ENCODE data around the gene PGM2. TPM values are rescaled to one million over a fixed set of nuclear protein-coding genes. Genes with fewer than 3 reads are reported as not detected.

The PGM2 gene
- total and polyA plus RNA-seq, 10 of the 15 experiments (the other 5 are each of a cell fraction or from before 2014, with no cell fraction given) = 11.9 to 41.7 (median 37.1) TPM

- TF ChIP-seq ZNF687 (IDR thresholded peaks at IDR 0.05) (no peak), SREBF2 (IDR thresholded peaks at IDR 0.05; ENCODE audit: low read length) (no peak), ZZZ3 (IDR thresholded peaks at IDR 0.05; ENCODE audit: control insufficient read depth, insufficient read length, low read depth) (no peak)
- TF ChIP-seq, protein P1, sequence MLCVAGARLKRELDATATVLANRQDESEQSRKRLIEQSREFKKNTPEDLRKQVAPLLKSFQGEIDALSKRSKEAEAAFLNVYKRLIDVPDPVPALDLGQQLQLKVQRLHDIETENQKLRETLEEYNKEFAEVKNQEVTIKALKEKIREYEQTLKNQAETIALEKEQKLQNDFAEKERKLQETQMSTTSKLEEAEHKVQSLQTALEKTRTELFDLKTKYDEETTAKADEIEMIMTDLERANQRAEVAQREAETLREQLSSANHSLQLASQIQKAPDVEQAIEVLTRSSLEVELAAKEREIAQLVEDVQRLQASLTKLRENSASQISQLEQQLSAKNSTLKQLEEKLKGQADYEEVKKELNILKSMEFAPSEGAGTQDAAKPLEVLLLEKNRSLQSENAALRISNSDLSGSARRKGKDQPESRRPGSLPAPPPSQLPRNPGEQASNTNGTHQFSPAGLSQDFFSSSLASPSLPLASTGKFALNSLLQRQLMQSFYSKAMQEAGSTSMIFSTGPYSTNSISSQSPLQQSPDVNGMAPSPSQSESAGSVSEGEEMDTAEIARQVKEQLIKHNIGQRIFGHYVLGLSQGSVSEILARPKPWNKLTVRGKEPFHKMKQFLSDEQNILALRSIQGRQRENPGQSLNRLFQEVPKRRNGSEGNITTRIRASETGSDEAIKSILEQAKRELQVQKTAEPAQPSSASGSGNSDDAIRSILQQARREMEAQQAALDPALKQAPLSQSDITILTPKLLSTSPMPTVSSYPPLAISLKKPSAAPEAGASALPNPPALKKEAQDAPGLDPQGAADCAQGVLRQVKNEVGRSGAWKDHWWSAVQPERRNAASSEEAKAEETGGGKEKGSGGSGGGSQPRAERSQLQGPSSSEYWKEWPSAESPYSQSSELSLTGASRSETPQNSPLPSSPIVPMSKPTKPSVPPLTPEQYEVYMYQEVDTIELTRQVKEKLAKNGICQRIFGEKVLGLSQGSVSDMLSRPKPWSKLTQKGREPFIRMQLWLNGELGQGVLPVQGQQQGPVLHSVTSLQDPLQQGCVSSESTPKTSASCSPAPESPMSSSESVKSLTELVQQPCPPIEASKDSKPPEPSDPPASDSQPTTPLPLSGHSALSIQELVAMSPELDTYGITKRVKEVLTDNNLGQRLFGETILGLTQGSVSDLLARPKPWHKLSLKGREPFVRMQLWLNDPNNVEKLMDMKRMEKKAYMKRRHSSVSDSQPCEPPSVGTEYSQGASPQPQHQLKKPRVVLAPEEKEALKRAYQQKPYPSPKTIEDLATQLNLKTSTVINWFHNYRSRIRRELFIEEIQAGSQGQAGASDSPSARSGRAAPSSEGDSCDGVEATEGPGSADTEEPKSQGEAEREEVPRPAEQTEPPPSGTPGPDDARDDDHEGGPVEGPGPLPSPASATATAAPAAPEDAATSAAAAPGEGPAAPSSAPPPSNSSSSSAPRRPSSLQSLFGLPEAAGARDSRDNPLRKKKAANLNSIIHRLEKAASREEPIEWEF (IDR thresholded peaks at IDR 0.05; ENCODE audit: insufficient replicate concordance, low read depth, low read length) = no peak
- Histone ChIP-seq H3K9me3 (replicated peaks; ENCODE audit: control insufficient read depth, insufficient read depth, low read length) (no peaks in the 10 kb centered on the region), H4K20me1 (ENCODE audit: control insufficient read depth, insufficient read depth) (no peaks in the 10 kb centered on the region), H3K4me2 (ENCODE audit: control insufficient read depth, insufficient read depth) (no peak overlapping the region), H3K27me3 (replicated peaks in 1 of 2; ENCODE audit: control insufficient read depth in 2 of 2, insufficient read depth in 2 of 2, low read length in 1 of 2) (no peaks in the 10 kb centered on the region), H3K27ac (ENCODE audit: control insufficient read depth, insufficient read depth) (no peak overlapping the region), H3K79me2 (ENCODE audit: control insufficient read depth, insufficient read depth, low read length) (no peaks in the 10 kb centered on the region), H3K4me3 (no peak overlapping the region), H3K4me1 (ENCODE audit: control insufficient read depth, insufficient read depth, low read length) (no peaks in the 10 kb centered on the region), H2AFZ (ENCODE audit: control insufficient read depth, low read depth, low read length) (no peak overlapping the region), H3K36me3 (ENCODE audit: control insufficient read depth in 2 of 2, insufficient read depth in 2 of 2, low read length in 1 of 2) (no peaks in the 10 kb centered on the region), H3K9ac (ENCODE audit: control insufficient read depth, insufficient read depth, low read length) (no peak overlapping the region)
- 56% methylated on average over 8 of the region's 8 CpGs for WGBS (ENCODE audit: insufficient coverage, insufficient replicate concordance, low lambda C conversion rate, missing lambda C conversion rate)
- DNase-seq (ENCODE audit: low read depth, low spot score) = no peak
- no peak for ATAC-seq
- ChIA-PET SMC1A (ENCODE audit: uncharacterized antibody, unreplicated experiment) (interaction anchor here (0.9 kb wide), 1 partner anchor 10 kb away, joined by 3 read pairs; no protein-coding TSS in a partner anchor), RAD21 (ENCODE audit: unreplicated experiment) (interaction anchor here (1.1 kb wide), 1 partner anchor 99 kb away, joined by 5 read pairs; no protein-coding TSS in a partner anchor), CTCF (no interaction called here), POLR2A (interaction anchor here (1.2 kb wide), 1 partner anchor 9 kb away, joined by 4 read pairs; no protein-coding TSS in a partner anchor)
- intact Hi-C loops (cut with micrococcal nuclease; ENCODE audit: unreplicated experiment) (no loop called here), in situ Hi-C loops (cut with MboI) (no loop called here)
- FAIRE-seq = no peak
- BruUV-seq (replicated peaks) = no TSS peak
These were observed 52.9 kb downstream of the PGM2 start for GRCh38 chr4:37879365-37879764.
